Keratinocyte (primary cell): ENCODE measurements around the gene SH2D2A. TPM values are rescaled to one million over a fixed set of nuclear protein-coding genes. Genes with fewer than 3 reads are reported as not detected.
"Not testable (repeated sequence)": the region's sequence is repeated elsewhere in the genome, so short reads cannot be mapped to it uniquely, and the experiment has no call there.

Experiments
- DNase-seq: peaks from one replicate; pipeline ENCODE4 v3.0.0-alpha.2; 2011; ENCODE audit warnings: low read depth, missing footprints, low spot score
- FAIRE-seq: peaks from 2 replicates; lab custom pipeline; 2011; peaks lifted over from hg19 to GRCh38; lab: Jason Lieb, UNC
- H2AFZ ChIP-seq: 2 replicates; pipeline ENCODE4 v1.6.0; 2012; ENCODE audit warnings: low read length, control low read depth, inconsistent platforms; ENCODE audit not compliant: control insufficient read depth
- H3K27ac ChIP-seq: 2 replicates; pipeline ENCODE4 v1.5.1; 2011; ENCODE audit warnings: low read length; ENCODE audit not compliant: control insufficient read depth, insufficient read depth
- H3K27me3 ChIP-seq: 3 replicates; pipeline ENCODE4 v1.6.0; 2011; ENCODE audit warnings: low read length; ENCODE audit not compliant: control insufficient read depth, insufficient read depth; ENCODE audit errors: extremely low read depth
- H3K36me3 ChIP-seq, 2 experiments: 2 replicates in 1 of 2; 3 replicates in 1 of 2; pipeline ENCODE4 v1.5.1; 2011; ENCODE audit warnings: low read length in 2 of 2, mild to moderate bottlenecking in 1 of 2; ENCODE audit not compliant: control insufficient read depth in 2 of 2, insufficient read depth in 2 of 2; ENCODE audit errors: extremely low read depth in 1 of 2
- H3K4me1 ChIP-seq: 3 replicates; pipeline ENCODE4 v1.5.1; 2011; ENCODE audit warnings: low read length; ENCODE audit not compliant: control insufficient read depth, insufficient read depth; ENCODE audit errors: extremely low read depth
- H3K4me2 ChIP-seq: 3 replicates; pipeline ENCODE4 v1.6.0; 2011; ENCODE audit warnings: low read depth, low read length; ENCODE audit not compliant: control insufficient read depth, insufficient read depth; ENCODE audit errors: extremely low read depth
- H3K4me3 ChIP-seq, 3 experiments: fragments of 200-600 bp in 1 of 3; sonication (generic) in 1 of 3; 2 replicates in 2 of 3; 3 replicates in 1 of 3; pipeline ENCODE4 v1.5.1; 2011 to 2016; ENCODE audit warnings: low read length in 3 of 3, mild to moderate bottlenecking in 3 of 3, control low read depth in 2 of 3, inconsistent platforms in 1 of 3, low read depth in 1 of 3, mixed read lengths in 1 of 3, mixed run types in 1 of 3, moderate library complexity in 1 of 3; ENCODE audit not compliant: control insufficient read depth in 2 of 3, insufficient read depth in 2 of 3; ENCODE audit errors: extremely low read depth in 1 of 3
- H3K79me2 ChIP-seq: 2 replicates; pipeline ENCODE4 v1.6.0; 2012; ENCODE audit warnings: low read length; ENCODE audit not compliant: control insufficient read depth, insufficient read depth
- H3K9ac ChIP-seq: 3 replicates; pipeline ENCODE4 v1.6.0; 2011; ENCODE audit warnings: low read length; ENCODE audit not compliant: control insufficient read depth, insufficient read depth; ENCODE audit errors: extremely low read depth
- H3K9me1 ChIP-seq: 3 replicates; pipeline ENCODE4 v1.6.0; 2011; ENCODE audit warnings: low read length; ENCODE audit not compliant: control insufficient read depth, insufficient read depth; ENCODE audit errors: extremely low read depth
- H3K9me3 ChIP-seq: 2 replicates; pipeline ENCODE4 v1.5.1; 2012; ENCODE audit warnings: low read depth, low read length; ENCODE audit not compliant: control insufficient read depth
- H4K20me1 ChIP-seq: 3 replicates; pipeline ENCODE4 v1.6.0; 2011; ENCODE audit warnings: low read length; ENCODE audit not compliant: control insufficient read depth, insufficient read depth; ENCODE audit errors: extremely low read depth
- EZH2 ChIP-seq: IDR thresholded peaks from one replicate; pipeline ENCODE4 v1.6.1; 2012; ENCODE audit warnings: inconsistent platforms, mild to moderate bottlenecking, low read length, moderate library complexity
- dilution Hi-C: fragments of 300-500 bp; cut with MboI; formaldehyde crosslinking; loops from one replicate; pipeline ENCODE4 v1.7.0; 2020; ENCODE audit warnings: low sequenced_read_pairs; ENCODE audit not compliant: extremely low pct_ligation_motif_present
- polyA plus RNA-seq, 5 experiments: library from polyadenylated mRNA; depleted of rRNA in 3 of 5; stranded (reverse) in 3 of 5; stranded (forward) in 1 of 5; unstranded in 1 of 5; fragments of >200 nt; gene quantifications; 1 replicate in 1 of 5; 2 replicates in 3 of 5; 3 replicates in 1 of 5; pipeline versions ENCODE4 v1.2.1 to v1.2.3, GENCODE V29; 2011 to 2012; ENCODE audit warnings: missing spikeins in 2 of 5, low read depth in 1 of 5, low replicate concordance in 1 of 5
- TF ChIP-seq, protein P1 (sequence below), 3 experiments: IDR thresholded peaks in 1 of 3; conservative IDR thresholded peaks in 1 of 3; optimal IDR thresholded peaks in 1 of 3; 2 replicates in 2 of 3; 3 replicates in 1 of 3; pipeline versions ENCODE3 to v1.5.1; 2011; ENCODE audit warnings: low read length in 3 of 3, mild to moderate bottlenecking in 3 of 3, moderate library complexity in 2 of 3, control low read depth in 1 of 3, inconsistent platforms in 1 of 3; ENCODE audit not compliant: insufficient read depth in 2 of 3; ENCODE audit errors: extremely low read depth in 1 of 3

Gene SH2D2A
- polyA plus RNA-seq, 1 donor (not counting 4 experiments of a cell fraction or from before 2014, with no cell fraction given): 2.5 TPM

DNA sequence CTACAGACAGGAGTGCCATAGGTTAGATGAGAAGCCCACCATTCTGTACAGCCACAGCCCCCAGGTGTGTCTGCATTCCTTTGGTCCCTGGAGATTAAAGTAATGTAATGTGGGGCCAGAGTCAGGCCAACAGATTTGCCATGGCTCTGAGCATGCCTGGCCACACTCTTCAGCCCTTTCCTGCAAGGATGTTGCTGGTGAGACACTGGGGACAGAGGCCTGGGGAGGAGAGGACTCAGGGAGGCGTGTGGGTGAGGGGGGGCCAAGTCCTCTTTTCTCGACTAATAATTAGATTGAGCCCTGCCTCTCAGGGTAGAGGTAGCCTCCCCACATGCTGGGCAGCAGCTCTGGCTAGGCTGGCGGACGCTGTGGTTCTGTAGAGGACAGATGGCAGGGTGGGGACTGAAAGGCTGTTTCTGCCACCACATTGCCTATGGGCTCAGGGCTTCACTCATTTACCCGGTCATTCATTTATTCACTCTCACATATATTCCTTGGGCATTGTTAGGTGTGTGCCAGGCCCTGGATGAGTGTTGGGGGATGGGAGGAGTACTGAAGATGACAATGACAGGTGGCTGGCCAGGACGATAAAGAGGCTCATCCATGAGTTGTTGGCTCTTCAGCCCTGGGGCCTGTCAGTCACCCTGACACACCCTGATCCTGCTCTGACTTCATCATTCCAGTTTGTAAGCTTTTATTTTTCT is 56.4 kb downstream of the SH2D2A start:
- no peak for TF ChIP-seq EZH2
- TF ChIP-seq, protein P1, sequence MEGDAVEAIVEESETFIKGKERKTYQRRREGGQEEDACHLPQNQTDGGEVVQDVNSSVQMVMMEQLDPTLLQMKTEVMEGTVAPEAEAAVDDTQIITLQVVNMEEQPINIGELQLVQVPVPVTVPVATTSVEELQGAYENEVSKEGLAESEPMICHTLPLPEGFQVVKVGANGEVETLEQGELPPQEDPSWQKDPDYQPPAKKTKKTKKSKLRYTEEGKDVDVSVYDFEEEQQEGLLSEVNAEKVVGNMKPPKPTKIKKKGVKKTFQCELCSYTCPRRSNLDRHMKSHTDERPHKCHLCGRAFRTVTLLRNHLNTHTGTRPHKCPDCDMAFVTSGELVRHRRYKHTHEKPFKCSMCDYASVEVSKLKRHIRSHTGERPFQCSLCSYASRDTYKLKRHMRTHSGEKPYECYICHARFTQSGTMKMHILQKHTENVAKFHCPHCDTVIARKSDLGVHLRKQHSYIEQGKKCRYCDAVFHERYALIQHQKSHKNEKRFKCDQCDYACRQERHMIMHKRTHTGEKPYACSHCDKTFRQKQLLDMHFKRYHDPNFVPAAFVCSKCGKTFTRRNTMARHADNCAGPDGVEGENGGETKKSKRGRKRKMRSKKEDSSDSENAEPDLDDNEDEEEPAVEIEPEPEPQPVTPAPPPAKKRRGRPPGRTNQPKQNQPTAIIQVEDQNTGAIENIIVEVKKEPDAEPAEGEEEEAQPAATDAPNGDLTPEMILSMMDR (optimal IDR thresholded peaks at IDR 0.05 in 1 of 3, IDR thresholded peaks at IDR 0.05 in 1 of 3, conservative IDR thresholded peaks at IDR 0.05 in 1 of 3; ENCODE audit: extremely low read depth in 1 of 3, insufficient read depth in 2 of 3, low read length in 3 of 3): no peak
- H3K9me1 ChIP-seq: no peaks in the 10 kb centered on the region
- no peak overlapping the region for H3K4me2 ChIP-seq
- no peaks in the 10 kb centered on the region for H4K20me1 ChIP-seq
- H3K4me1 ChIP-seq: no peaks in the 10 kb centered on the region
- H3K4me3 ChIP-seq: no peak overlapping the region
- dilution Hi-C loops: no loop called here
- H2AFZ ChIP-seq: no peak overlapping the region
- H3K9me3 ChIP-seq: no peaks in the 10 kb centered on the region
- H3K79me2 ChIP-seq: no peaks in the 10 kb centered on the region
- FAIRE-seq: no peak
- no peak overlapping the region for H3K27ac ChIP-seq
- no peak for DNase-seq
- H3K27me3 ChIP-seq: no peaks in the 10 kb centered on the region
- no peak overlapping the region for H3K9ac ChIP-seq
- H3K36me3 ChIP-seq: no peaks in the 10 kb centered on the region

DNA sequence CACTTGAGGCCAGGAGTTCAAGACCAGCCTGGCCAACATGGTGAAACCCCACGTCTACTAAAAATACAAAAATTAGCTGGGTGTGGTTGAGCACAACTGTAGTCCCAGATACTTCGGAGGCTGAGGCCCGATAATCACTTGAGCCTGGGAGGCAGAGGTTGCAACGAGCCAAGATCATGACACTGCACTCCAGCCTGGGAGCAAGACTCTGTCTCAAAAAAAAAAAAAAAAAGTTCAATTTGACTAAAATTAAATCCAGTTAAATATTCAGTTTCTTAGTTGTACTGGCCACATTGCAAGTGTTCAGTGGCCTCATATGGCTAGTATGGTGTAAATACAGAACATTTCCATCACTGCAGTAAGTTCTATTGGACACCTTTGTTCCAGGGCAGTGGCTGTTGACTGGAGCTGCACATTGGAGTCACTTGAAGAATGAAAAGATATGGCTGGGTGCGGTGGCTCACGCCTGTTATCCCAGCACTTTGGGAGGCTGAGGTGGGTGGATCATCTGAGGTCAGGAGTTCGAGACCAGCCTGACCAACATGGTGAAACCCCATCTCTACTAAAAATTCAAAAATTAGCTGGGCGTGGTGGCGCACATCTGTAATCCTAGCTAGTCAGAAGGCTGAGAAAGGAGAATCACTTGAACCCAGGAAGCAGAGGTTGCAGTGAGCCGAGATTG is 58.9 kb downstream of the SH2D2A start:
- H3K79me2 ChIP-seq, H3K4me1 ChIP-seq, H3K27ac ChIP-seq, DNase-seq, FAIRE-seq, H3K9ac ChIP-seq, H3K9me3 ChIP-seq, H3K4me2 ChIP-seq, H4K20me1 ChIP-seq, H3K36me3 ChIP-seq, H2AFZ ChIP-seq, H3K9me1 ChIP-seq, H3K27me3 ChIP-seq, H3K4me3 ChIP-seq, dilution Hi-C loops: not testable (repeated sequence)
